Stimulated activated CD4-positive, alpha-beta T cell treated with anti-CD3 and anti-CD28 coated beads, Interleukin-15, amount 100 ng/mL, for 48 hours (primary cell): ENCODE results near the gene CSMD2.

Experiments used
- DNase-seq, 2 donors: peaks; one replicate each; pipeline ENCODE4 v3.0.0-alpha.2; 2020; ENCODE audit warnings: low read depth in 2 of 2

CSMD2 gene

DNA sequence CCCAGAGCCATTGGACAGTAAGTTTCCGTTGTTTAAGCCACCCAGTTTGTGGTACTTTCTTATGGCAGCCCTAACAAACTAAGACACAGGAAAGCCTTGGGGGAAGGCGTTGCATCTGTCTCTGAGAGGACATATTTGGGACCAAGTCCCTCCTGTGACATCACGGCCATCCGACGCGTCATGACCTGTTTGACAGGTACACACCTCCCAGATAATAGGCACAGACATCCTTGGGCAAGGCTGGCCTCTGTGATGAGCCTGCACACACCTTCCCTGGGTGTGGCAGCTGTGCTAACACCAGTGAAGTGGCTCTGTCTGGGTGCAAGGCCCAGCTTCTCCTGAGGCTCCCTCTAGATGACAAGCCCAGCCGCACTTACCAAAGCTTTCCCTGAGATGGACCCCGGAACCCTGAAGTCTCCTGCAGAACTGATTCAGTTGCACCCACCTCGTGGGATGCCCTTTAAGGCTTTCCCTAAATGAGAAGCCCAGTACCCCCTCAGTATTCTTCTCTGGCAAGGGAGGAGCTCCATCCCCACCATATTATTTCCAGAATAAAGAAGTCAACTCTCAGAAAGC is 556.1 kb downstream of the CSMD2 start:
- no peak for DNase-seq

DNA sequence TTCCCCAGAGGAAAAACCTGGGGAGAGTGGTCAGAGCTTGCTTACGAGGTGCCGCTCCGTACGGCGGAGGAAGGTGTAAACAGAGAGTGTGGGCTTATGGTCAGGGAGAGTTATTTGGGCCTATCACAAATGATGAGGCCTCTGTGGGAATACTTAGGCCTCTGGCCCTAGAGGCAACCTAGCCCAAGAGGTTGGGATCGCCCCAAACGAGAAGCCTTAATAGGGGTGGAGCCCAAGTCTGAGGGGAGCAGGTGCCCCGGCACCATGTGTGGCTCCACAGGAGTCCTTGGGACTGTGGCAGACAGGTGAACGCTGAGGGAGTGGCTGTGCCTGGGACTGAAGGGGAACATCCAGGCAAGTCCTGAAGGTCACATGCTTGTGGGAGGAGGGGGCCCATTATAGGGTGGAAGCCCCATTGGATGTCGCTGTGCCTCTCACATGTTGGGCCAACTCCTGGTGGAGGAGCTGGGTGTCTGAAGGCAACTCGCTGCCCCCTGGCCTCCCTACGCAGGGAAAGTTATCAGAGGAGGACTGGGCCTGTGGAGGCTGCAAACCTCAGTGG is 557.5 kb downstream of the CSMD2 start:
- no peak for DNase-seq

DNA sequence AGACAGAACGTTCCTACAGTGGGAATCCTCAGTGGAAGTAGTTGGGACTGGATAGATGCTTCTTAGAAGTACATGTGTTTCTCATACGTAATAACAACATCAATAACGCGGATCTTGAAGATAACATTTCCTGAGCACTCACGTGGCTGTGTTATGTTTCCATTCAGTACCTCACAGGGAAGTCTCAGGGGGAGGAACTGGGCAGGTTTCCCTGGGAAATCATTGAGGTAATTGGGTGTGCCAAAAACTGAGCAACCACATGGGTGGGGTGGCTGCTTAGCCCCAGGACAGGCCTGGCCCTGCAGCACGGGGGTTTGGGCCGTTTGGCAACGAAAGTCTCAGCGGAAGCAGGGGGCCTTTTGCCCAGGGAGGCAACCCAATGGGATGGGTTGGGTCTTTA is 558.8 kb downstream of the CSMD2 start:
- no peak for DNase-seq

DNA sequence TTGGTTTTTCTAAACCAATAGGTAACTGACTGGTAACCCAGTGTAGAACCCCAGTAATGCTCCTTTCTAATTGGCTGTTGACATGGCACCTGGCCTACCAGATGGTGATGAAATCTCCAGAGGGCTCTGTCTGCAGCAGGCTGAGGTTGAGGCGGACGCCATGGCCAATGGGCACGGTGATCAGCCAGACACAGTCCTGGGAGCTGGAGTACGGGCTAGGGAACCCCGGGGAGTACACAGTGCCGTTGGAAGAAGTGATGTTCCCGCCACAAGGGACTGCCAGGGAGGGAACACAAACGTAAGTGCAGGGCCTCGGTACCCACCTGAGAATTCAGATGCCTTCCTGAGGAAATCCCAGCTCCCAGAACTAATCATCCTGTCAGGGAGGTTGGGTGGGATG is 562.8 kb downstream of the CSMD2 start:
- DNase-seq, result no peak

DNA sequence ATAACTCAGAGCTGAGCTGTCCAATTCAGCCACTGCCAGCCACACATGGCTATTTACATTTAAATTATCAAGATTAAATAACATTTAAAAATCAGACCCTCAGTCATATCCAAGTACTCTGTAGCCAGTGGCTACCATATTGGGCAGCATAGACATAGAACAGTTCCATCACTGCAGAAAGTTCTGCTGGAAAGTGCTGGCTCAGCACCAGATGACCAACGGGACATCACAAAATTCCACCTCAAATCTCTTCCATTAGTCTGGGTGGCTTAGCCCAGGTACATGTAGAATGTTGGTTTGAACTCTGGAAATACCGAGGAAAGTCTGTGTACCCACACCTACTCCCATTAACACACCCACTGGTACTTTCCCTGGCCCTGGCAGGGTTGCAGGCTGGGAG is 563.3 kb downstream of the CSMD2 start:
- DNase-seq, result no peak

DNA sequence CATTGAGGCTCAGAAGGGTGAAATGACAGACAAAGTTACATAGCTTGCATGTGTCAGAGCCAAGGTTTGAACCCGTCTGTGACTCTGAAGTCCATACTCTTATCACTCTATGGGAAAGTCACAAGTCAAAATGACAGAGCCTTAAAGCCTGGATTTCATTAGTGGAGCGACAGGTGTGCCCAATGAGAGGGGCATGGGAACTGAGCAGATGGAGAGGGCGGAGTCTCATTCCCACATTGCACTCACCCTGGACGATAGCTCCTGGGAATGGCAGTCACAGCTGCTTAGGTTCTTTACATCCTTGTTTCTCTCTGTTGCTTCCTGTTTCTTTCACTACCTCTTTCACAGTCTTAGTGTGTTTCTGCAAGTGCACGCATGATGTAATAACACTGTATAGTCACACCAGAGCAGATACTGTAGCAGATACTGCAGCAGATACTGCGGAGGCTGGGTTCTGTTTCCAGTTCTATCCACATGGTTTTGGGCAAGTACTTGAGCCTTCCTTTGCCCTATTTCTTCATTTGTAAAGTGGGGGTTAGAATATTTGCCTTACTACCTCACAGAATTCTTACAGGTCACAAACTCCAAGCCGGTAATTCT is 565.4 kb downstream of the CSMD2 start:
- DNase-seq, result no peak

DNA sequence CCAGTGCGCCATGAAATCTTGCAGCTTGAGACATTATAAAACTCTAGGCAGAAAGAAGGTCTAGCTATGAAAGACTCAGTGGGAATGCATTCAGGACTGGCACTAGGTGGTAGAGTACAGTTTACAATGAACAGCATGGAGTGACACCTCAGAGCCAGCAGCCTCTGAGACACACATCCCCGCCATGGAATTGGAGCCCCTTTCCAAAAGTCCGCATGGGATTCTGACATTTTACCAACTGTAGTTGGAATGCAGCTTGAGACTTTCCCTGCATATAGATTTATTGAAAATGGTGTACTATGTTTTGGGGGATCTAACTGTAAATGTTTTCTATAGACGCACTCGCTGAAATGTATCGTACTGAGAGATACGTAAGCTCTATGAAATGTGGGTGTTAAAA is 576.3 kb downstream of the CSMD2 start:
- no peak for DNase-seq

DNA sequence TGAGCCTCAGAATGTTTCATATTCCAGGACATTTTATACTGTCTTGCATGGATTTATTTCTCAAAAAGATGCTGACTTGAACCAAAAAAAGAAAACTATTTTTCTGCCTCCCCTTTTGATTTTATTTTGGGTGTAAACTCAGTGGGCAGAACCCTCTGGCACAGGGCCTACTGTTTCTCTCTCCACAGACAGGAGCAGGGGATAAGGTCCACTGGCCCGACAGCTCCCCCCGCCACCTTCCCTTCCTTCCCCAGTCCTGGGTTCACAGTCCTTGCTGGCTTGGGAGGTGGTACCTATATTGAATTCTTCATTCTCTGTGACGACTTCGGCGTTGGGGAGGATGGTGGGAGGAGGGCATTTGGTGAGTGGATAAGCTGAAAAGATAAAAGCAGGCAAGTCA is 578.2 kb downstream of the CSMD2 start:
- DNase-seq, result no peak

DNA sequence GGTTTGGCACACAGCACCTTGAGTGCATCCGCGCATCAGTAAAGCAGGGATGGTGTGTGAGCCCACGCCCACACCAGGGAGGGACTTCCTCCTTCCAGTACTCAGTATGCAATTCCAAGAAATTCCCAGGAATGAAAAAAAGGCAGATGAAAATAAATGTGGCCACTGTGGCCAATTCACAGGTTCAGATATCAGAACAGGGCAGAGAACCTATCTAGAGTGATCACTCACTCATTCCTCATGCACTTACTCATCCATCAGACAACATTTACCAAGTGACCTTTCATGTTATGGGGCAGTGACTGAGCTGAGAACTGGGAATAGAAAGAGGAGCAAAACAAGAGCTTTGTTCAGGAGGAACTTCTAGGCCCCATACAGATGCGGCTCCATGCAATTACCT is 578.9 kb downstream of the CSMD2 start:
- DNase-seq, result no peak

DNA sequence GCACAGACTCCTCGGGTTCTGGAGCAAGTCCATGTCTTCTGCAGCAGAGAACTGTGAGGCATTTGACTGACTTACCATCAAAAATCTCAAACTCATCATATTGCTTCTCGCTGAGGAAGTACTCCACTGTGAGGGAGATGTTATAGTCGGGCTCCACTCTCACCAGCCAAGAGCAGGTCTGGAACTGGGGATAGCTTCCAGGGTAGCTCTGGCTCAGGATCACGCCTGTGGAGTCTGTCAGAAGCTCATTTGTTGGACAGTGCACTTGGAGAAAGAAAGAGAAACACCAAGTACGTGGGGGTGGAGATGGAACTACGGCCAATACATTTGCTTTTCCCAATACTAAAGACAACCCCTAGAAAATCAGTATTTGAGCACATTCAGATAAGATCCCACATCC is 581.5 kb downstream of the CSMD2 start:
- DNase-seq, result no peak

DNA sequence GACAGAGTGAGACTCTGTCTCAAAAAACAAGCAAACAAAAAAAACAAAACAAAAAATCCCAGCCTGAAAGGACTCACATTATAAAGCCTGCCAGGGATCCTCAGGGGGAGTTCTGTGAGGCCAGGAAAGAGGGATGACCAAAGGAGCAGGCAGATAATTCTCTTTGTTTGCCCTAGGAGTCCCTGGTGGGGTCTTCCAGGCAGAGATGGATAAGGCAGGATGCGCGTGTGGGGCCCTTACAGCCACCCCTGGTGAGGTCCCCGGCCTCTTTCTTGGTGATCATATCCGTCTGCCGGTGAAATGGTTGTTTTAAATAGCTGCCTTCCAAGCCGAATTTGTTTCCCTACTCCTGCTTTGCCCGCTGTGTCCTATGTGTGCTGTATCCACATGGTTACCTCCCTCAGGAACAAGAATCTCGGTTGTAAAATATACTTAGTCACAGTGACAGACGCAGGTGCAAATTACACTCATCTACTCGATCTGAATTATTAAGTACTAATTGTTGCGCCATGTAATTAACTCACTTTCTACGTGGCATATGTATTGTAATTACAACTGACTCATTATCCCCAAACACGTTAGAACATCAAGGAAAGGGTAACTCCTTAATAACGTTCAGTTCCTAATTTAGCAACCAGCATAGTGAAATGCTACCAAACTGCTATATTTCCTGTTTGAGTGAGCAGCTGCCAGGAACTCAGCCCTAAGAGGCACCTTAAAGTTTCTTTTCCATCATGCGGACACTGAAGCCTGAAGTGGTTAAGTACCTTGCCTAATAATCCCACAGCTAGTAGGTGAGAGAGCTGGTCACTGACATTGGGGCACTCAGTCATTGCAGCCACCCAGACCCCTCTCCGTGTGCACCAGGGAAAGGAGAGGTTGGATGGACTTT is 586.2 kb downstream of the CSMD2 start:
- DNase-seq, result no peak

DNA sequence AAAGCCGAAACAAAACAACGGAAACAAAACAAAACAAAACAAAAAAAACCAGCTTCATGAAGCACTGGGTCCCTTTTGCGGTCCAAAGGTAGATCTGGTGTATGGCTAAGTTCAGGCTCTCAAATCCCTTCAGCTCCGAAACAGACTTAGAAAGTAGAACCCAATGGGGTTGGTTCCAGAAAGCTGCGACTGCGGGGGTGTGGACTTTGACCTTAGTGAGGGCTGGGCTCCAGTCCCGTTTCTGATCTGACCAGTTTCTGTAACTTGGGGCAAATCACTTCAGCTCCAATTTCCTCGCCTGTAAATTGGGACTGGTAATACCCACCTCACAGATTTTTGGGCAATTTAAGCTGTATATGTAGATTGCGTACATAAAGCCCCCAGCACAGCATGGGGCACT is 587.4 kb downstream of the CSMD2 start:
- DNase-seq, result no peak

DNA sequence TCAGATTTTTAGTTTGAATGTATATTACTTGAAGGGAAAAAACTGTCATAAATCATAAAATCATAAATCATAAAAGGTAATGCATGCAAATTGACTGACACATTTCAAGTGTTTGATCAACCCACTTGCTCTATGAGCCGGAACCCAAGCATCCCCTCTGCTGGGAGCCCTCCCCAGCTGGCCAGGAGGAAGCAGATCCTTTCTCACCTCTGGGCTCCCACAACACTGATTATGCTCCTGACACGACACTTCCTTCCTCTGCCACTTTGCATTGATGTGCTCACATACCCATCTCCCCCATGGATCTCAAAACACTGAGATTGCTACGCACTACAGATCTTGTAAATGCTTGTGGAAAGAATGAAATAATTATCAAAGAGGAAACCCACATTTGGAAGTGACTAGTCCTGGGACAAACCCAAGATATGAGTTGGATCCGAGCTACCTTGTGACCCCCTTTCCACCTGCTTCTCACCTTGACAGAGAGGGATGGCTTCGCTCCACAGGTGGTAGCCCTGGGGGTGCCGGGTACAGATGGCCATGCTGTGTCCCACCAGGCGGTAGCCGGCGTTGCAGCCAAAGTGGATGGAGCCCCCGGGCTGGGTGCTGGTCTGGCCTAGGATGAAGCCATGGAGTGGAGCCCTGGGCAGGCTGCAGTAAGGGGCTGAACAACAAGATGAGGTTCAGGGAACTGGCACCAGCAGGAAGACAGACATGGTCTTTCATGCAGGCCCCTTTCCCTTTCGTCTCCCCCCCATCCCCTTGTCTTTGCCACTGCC is 588.0 kb downstream of the CSMD2 start:
- no peak for DNase-seq

DNA sequence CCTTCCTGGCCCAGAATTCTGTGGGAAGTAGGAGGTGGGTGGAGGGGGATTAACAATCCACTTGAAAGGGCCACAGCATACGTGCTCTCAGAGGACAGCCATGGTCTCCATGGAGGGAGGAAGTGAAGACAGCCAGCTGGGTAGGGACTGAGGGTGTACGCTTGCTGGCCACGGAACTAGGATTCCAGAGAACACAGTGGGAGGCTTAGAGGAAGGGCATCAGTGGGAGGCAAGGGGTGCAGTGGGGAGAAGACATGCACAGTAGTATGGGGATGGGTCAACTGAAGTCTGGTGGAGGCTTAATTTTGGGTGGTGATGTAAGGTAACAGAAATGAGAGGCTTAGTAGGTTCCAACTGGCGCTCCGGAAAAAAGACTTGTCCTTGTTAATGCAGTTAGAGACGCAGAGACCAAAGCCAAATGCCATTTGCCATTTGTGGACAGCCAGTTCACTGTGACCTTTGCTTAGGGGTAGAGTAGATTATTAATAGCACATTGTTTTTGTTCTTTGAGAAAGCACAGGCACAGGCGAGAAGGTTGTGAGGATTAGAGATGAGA is 589.6 kb downstream of the CSMD2 start:
- no peak for DNase-seq

DNA sequence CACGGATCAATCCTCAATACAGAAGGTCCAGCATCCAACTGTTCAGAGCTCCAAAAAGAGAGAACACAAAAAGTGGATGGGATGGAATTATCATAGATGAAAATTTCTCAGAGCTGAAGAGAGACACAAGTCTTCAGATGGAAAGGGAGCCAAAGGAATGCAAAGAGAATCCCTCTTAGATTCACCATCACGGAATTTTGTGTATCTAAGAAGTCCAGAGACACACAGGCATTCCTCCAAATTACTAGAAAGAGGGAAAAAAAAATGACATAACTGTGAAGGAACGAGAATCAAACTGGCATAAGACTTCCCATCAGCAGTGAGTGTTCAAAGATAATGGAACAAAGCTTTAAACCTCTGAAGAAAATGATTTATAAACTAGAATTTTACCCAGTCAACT is 591.4 kb downstream of the CSMD2 start:
- no peak for DNase-seq

DNA sequence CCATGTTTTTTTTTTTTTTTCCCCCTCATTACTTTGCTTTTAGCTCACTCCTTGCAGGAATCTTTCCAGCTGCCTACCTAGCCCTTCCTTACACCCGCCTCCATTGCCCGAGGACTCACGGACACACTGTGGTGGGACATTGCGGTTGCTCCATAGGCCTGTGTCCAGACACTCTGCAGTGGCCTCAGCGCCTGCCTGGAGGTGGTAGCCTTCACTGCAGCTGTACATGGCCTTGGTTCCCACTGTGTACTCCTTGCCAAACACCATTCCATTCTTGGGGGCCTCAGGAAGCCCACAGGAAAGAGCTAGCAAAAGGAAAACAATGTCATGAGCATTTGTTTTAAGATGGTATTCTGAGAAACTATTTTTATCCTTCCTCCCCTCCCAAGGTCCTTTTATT is 592.6 kb downstream of the CSMD2 start:
- no peak for DNase-seq

DNA sequence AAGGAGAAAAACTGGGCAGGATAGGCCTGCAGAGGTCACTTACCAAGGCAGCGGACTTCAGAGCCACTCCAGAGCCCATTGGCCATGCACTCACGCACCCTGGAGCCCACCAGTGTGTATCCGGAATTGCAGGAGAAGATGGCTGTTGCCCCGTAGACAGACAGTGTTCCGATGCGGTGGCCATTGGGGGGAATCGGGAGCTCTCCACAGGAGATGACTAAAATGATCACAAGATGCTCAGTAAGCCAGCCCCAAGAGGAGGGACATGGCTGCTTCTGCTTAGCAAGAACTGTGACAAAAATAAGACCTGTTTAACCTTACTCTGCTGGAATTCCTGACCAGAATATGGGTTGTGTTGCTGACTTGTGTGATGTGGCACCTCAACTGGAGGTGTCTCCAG is 595.7 kb downstream of the CSMD2 start:
- DNase-seq, result no peak

DNA sequence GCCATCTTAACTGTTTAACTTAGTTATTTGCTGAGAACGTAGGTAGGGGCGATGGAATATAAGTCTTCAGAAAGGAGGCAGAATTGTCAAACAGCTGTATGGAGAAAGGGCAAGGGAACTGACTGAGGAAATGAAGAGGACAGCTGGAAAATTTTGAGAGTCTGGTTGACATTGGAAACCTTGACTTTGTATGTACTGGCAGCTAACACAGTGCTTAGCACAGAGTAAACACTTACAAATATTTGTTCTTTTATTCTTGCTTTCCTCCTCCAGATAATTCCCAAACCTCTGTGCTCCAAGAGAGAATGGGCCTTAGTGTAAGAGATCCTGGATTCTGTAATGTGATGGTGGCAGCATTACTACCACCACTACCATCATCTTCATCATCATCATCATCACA is 601.3 kb downstream of the CSMD2 start:
- no peak for DNase-seq

DNA sequence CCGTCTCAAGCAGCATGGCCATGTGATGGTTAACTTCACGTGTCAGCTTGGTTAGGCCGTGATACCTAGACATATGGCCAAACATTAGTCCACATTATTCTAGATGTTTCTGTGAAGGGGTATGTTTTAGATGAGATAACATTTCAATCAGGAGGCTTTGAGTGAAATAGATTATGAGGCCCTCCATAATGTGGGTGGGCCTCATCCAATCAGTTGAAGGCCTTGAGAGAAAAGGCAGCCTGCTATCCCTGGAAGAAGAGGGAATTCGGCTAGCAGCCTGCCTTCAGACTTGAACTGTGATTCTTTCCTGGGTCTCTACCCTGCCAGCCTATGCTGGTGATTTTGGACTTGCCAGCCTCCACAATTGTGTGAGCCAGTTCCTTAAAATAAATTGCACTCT is 602.5 kb downstream of the CSMD2 start:
- DNase-seq, result no peak

DNA sequence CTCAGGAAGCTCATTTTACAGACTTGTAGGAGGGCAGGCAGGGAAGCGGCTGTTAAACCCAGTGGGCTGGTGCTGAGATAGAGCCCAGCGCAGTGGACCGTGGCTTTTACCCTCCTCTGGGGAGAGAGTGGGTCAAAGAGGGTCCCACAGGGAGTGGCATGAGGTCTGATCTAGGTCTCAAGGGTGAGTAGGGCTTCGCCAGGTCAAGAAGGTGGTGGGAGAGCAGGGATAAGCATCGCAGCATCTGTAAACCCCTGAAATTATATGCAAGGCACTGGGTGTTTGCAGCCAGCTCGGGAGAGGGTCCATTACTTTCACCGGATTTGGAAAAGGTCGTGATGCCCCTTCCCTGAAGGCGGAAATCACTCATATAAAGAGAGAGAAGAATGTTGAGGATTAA is 603.5 kb downstream of the CSMD2 start:
- DNase-seq, result no peak

DNA sequence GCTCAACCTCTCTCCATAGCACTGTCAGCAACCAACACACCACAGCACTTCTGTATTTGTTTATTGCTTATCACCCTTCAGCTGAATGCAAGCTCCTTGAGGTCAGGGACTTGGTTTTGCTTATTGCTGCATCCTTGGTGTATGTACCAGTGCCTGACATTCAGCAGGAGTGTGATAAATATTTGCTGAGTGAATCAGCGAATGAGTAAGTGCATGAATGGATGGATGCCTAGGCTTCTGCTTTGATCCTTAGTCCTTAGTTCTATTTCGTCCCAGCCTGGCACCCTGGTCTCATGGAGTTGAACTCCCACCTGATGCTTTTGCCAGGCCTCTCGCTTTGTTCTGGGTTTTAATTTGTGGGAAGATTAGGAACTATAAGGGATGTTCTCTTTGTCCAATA is 604.4 kb downstream of the CSMD2 start:
- no peak for DNase-seq

DNA sequence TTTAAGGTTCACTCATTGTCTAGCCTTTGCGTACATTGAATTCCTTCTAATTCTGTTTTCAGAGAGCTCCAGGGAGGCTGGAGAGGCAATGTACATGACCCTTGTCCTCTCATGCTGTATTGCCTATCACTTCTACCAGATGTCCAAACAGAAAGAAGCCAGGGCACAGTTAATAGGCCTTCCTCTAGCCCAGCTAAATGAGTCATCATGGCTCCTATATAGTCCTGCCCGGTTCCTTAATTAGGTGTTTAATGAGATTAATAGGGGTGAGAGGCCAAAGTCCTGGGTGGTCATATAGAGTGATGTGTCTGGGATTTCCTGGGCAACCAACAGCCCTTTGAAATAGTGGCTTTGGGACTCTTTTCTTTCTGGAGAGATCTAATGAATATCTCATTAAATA is 616.3 kb downstream of the CSMD2 start:
- DNase-seq, result no peak
